ENCODE measurements around the gene BOLA3. TPM values are rescaled to one million over a fixed set of nuclear protein-coding genes. Genes with fewer than 3 reads are reported as not detected.

Gene BOLA3
- total and polyA plus RNA-seq, 2 of the 4 experiments (the other 2 are of a cell fraction), result 13.3 to 39.5 TPM

- no peak overlapping the region for H3K23ac ChIP-seq (ENCODE audit: low read depth, low read length)
- no peak overlapping the region for H3K4me3 ChIP-seq (ENCODE audit: insufficient read depth, low read depth, low read length)
- H3K14ac ChIP-seq (replicated peaks; ENCODE audit: low read depth, low read length), result no peak overlapping the region
- H2BK5ac ChIP-seq (ENCODE audit: low read depth, low read length, poor library complexity, severe bottlenecking), result no peak overlapping the region
- dilution Hi-C loops (cut with HindIII; ENCODE audit: low sequenced_read_pairs, unreplicated experiment) (no loop called here), in situ Hi-C loops (cut with MboI; ENCODE audit: low sequenced_read_pairs) (no loop called here), intact Hi-C loops (cut with micrococcal nuclease) (no loop called here)
- BruUV-seq (replicated peaks), result no TSS peak
- H3K4me1 ChIP-seq (ENCODE audit: control insufficient read depth, insufficient read depth, low read length), result no peaks in the 10 kb centered on the region
- H3K79me1 ChIP-seq (ENCODE audit: low read depth in 1 of 2, low read length in 2 of 2), result 0 out of 4 replicates have a peak, but pooled peaks cover 0 to 3% of the 10 kb centered on the region in 2 experiments
- no peak overlapping the region for H4K5ac ChIP-seq (ENCODE audit: low read depth, low read length)
- ATAC-seq (ENCODE audit: low read depth), result no peak
- H3K18ac ChIP-seq (ENCODE audit: low read depth, low read length), result no peak overlapping the region
- no peak overlapping the region for H3K27ac ChIP-seq (ENCODE audit: insufficient read depth, low read length)
- peaks cover 57% of the 10 kb centered on the region for H3K36me3 ChIP-seq (ENCODE audit: control insufficient read depth, insufficient read depth, low read length)
- H2BK120ac ChIP-seq (ENCODE audit: low read depth, low read length), result no peak overlapping the region
- H3K4me2 ChIP-seq (ENCODE audit: low read depth, low read length), result no peak overlapping the region
- ChIA-PET CTCF (no interaction called here), POLR2A (ENCODE audit: unreplicated experiment) (no interaction called here)
- H3K27me3 ChIP-seq (ENCODE audit: control insufficient read depth, insufficient read depth, low read length), result no peaks in the 10 kb centered on the region
- no peak overlapping the region for H3K4ac ChIP-seq (ENCODE audit: low read depth, low read length)
- WGBS, 2 experiments (ENCODE audit: extremely low coverage in 2 of 2, insufficient read length in 1 of 2), result no CpG with 5 or more reads among the region's 2 CpGs
- no peak overlapping the region for H2AK9ac ChIP-seq (replicated peaks; ENCODE audit: low read depth, low read length, poor library complexity)
- H3K9me3 ChIP-seq (ENCODE audit: control insufficient read depth, insufficient read depth, low read length), result no peaks in the 10 kb centered on the region
- H2AFZ ChIP-seq (replicated peaks; ENCODE audit: low read length, poor library complexity), result no peak overlapping the region
- H4K8ac ChIP-seq (ENCODE audit: low read depth in 2 of 2, low read length in 2 of 2), result no peak overlapping the region
- H4K20me1 ChIP-seq (ENCODE audit: insufficient read depth, low read length), result no peaks in the 10 kb centered on the region
- TF ChIP-seq NFE2L2 (IDR thresholded peaks at IDR 0.05; ENCODE audit: low read depth, low read length) (no peak), ELK1 (IDR thresholded peaks at IDR 0.05; ENCODE audit: borderline replicate concordance, low read depth, low read length) (no peak), MXI1 (IDR thresholded peaks at IDR 0.05; ENCODE audit: borderline replicate concordance, low read depth, low read length) (no peak), RFX5 (IDR thresholded peaks at IDR 0.05; ENCODE audit: low read depth, low read length) (no peak), CHD1 (IDR thresholded peaks at IDR 0.05; ENCODE audit: low read depth, low read length) (no peak), RAD21 (IDR thresholded peaks at IDR 0.05; ENCODE audit: low read length) (no peak)
- H3K56ac ChIP-seq (ENCODE audit: extremely low read depth, insufficient read depth, low read length), result no peak overlapping the region
- no peak overlapping the region for H2BK20ac ChIP-seq (ENCODE audit: low read depth, low read length)
- no peak for DNase-seq
- no peak overlapping the region for H2AK5ac ChIP-seq (ENCODE audit: low read depth, low read length)
- no peaks in the 10 kb centered on the region for H3K9me1 ChIP-seq (ENCODE audit: insufficient read depth, low read length)
- no peak overlapping the region for H2BK15ac ChIP-seq (ENCODE audit: low read depth, low read length)
- no peak overlapping the region for H3K9ac ChIP-seq (ENCODE audit: low read depth, low read length)
- H4K91ac ChIP-seq (ENCODE audit: insufficient read depth, low read depth, low read length), result no peak overlapping the region
These were observed 51.7 kb downstream of the BOLA3 start for GRCh38 chr2:74096052-74096451.
